ENCODE data around the gene BICC1. TPM values are rescaled to one million over a fixed set of nuclear protein-coding genes. Genes with fewer than 3 reads are reported as not detected.

BICC1 gene
- total and polyA plus RNA-seq, 12 donors = 4.5 to 25.9 (median 9.8) TPM

DNA sequence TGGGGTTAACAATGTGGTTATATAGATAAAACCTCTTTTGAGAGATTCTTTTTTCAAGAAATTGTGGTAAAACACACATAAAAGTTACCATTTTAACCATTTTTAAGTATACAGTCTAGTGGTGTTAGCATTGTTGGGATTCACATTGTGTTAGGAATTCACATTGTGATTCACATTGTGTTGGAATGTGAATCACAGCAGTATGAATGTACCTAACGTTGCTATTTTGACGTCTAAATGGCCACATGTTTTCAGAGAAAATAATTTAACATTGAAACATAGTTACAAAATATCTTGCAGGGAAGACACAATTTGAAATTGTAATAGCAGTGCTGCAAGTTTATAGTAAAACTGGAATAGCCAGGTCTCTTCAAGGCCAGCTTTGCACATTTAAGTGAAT lies 129.0 kb downstream of the BICC1 start:
- Histone ChIP-seq H3K4me1 (replicated peaks in 1 of 2) (peaks cover 0 to 13% of the 10 kb centered on the region in 2 donors), H3K27me3 (no peaks in the 10 kb centered on the region), H3K36me3 (replicated peaks in 1 of 2) (no peaks in the 10 kb centered on the region), H3K27ac (no peak overlapping the region), H3K9me3 (replicated peaks in 1 of 3) (no peaks in the 10 kb centered on the region), H3K4me3 (no peak overlapping the region)
- no peak for TF ChIP-seq POLR2A (IDR thresholded peaks at IDR 0.05)
- TF ChIP-seq, protein P1, sequence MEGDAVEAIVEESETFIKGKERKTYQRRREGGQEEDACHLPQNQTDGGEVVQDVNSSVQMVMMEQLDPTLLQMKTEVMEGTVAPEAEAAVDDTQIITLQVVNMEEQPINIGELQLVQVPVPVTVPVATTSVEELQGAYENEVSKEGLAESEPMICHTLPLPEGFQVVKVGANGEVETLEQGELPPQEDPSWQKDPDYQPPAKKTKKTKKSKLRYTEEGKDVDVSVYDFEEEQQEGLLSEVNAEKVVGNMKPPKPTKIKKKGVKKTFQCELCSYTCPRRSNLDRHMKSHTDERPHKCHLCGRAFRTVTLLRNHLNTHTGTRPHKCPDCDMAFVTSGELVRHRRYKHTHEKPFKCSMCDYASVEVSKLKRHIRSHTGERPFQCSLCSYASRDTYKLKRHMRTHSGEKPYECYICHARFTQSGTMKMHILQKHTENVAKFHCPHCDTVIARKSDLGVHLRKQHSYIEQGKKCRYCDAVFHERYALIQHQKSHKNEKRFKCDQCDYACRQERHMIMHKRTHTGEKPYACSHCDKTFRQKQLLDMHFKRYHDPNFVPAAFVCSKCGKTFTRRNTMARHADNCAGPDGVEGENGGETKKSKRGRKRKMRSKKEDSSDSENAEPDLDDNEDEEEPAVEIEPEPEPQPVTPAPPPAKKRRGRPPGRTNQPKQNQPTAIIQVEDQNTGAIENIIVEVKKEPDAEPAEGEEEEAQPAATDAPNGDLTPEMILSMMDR (IDR thresholded peaks at IDR 0.05) = no peak
- no peak for DNase-seq
- intact Hi-C loops (cut with DNase I) = no loop called here
- 35 to 54% (median 44%) methylated on average over 2 of the region's 2 CpGs for WGBS, 4 donors

- Histone ChIP-seq H3K27me3 (no peaks in the 10 kb centered on the region), H3K36me3 (replicated peaks in 1 of 2) (no peaks in the 10 kb centered on the region), H3K27ac (no peak overlapping the region), H3K4me1 (replicated peaks in 1 of 2) (peaks cover 0 to 13% of the 10 kb centered on the region in 2 donors), H3K4me3 (no peak overlapping the region), H3K9me3 (replicated peaks in 1 of 3) (no peaks in the 10 kb centered on the region)
- WGBS, 4 donors = 58 to 72% (median 70%) methylated on average over 3 of the region's 3 CpGs
- no peak for TF ChIP-seq POLR2A (IDR thresholded peaks at IDR 0.05)
- no peak for DNase-seq
- intact Hi-C loops (cut with DNase I) = no loop called here
Measured at GRCh38 chr10:58642283-58642682, 129.6 kb downstream of the BICC1 start.

DNA sequence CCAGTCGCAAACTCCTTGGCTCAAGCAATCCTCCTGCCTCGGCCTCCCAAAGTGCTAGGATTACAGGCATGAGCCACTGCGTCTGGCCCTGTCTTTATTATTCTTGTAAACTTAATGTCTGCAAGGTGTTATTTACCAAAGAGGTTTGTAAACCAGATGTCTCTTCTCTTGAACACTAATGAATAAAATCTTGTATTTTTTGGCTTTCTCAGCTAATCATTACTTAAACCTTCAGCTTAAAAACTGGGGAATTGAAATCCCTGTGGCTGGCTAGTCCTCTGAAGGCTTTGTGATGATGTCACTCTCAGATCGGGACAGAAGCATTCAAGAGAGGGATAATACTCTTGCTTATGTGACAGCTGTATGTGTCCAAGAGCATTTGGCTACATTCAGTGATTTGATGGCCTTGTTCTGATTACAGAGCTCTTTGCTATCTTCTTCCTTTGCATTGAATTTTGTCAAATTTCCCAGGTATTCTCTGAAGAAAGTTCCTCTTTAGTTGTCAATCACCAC lies 130.3 kb downstream of the BICC1 start:
- H3K36me3 ChIP-seq (replicated peaks in 1 of 2) = no peaks in the 10 kb centered on the region
- DNase-seq = no peak
- WGBS, 4 donors = 44 to 56% (median 53%) methylated on average over 4 of the region's 4 CpGs
- H3K4me1 ChIP-seq (replicated peaks in 1 of 2) = peaks cover 0 to 13% of the 10 kb centered on the region in 2 donors
- TF ChIP-seq, protein P1 (IDR thresholded peaks at IDR 0.05) = no peak
- TF ChIP-seq POLR2A (IDR thresholded peaks at IDR 0.05) = no peak
- H3K9me3 ChIP-seq (replicated peaks in 1 of 3) = no peaks in the 10 kb centered on the region
- H3K27me3 ChIP-seq = no peaks in the 10 kb centered on the region
- intact Hi-C loops (cut with DNase I) = no loop called here
- H3K27ac ChIP-seq = no peak overlapping the region
- H3K4me3 ChIP-seq = no peak overlapping the region

- H3K27ac ChIP-seq = no peak overlapping the region
- peaks cover 0 to 13% of the 10 kb centered on the region in 2 donors for H3K4me1 ChIP-seq (replicated peaks in 1 of 2)
- 81 to 92% (median 85%) methylated on average over 8 of the region's 8 CpGs for WGBS, 4 donors
- H3K36me3 ChIP-seq (replicated peaks in 1 of 2) = no peaks in the 10 kb centered on the region
- DNase-seq = no peak
- intact Hi-C loops (cut with DNase I) = no loop called here
- H3K9me3 ChIP-seq (replicated peaks in 1 of 3) = no peaks in the 10 kb centered on the region
- no peak overlapping the region for H3K4me3 ChIP-seq
- no peak for TF ChIP-seq POLR2A (IDR thresholded peaks at IDR 0.05)
- H3K27me3 ChIP-seq = no peaks in the 10 kb centered on the region
Measured at GRCh38 chr10:58644311-58644710, 131.6 kb downstream of the BICC1 start.

DNA sequence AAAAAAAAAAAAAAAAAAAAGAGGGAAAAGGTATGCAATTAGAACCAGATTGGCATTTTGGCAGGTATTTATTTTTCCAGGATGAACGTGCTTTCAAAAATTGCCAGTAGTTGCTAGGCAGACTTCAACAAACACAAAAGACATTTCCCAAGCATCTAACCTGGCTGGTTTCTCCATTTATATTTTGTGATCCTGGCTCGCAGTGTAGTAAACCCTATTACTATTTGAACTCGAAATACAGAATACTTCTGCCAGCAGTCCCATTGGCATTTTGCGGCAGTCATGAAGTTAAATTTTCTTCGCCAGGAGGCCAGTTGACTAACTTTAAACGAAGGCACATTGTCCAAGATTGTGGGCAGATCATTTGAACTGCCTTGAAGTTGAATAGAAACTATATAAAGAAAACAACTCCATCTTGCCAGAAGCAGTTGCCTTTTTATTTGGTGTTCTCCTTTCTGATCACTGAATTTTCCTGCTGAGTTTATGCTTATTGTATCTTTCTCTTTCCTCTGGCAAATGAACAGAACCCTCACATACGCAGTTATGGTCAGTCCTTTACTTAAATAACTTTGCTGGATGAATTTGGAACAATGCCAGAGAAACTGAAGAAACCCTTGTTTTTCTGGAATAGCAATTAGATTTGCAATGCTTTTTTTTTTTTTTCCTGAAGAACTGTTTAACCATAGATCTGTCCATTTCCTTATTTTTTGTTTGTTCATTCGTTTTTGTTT lies 132.9 kb downstream of the BICC1 start:
- no peak overlapping the region for H3K4me3 ChIP-seq
- H3K27ac ChIP-seq = no peak overlapping the region
- no peaks in the 10 kb centered on the region for H3K27me3 ChIP-seq
- 76 to 84% (median 80%) methylated on average over 8 of the region's 8 CpGs for WGBS, 4 donors
- intact Hi-C loops (cut with DNase I) = no loop called here
- TF ChIP-seq, protein P1 (IDR thresholded peaks at IDR 0.05) = no peak
- no peak for DNase-seq
- peaks cover 0 to 17% of the 10 kb centered on the region in 2 donors for H3K4me1 ChIP-seq (replicated peaks in 1 of 2)
- H3K36me3 ChIP-seq (replicated peaks in 1 of 2) = no peaks in the 10 kb centered on the region
- no peaks in the 10 kb centered on the region for H3K9me3 ChIP-seq (replicated peaks in 1 of 3)
